ENCODE data around the gene SCO1.

- TF ChIP-seq CTCF (IDR thresholded peaks at IDR 0.05) (no peak), POLR2A (IDR thresholded peaks at IDR 0.05) (no peak)
Observed at GRCh38 chr17:10738521-10739258, 41.4 kb upstream of the SCO1 start.
